H9 (cell line): ENCODE results near the gene PDE3B. TPM values are rescaled to one million over a fixed set of nuclear protein-coding genes. Genes with fewer than 3 reads are reported as not detected.

ENCODE experiments used
- DNase-seq: peaks from one replicate; pipeline ENCODE4 v3.0.0-alpha.2; 2017
- H2AFZ ChIP-seq: one replicate; pipeline ENCODE4 v1.6.1; 2013; ENCODE audit warnings: mild to moderate bottlenecking, low read length, control low read depth, moderate library complexity
- H2AK5ac ChIP-seq: 2 replicates; pipeline ENCODE4 v1.6.1; 2013; ENCODE audit warnings: low read length, control low read depth, mixed read lengths; ENCODE audit not compliant: insufficient read length
- H2BK120ac ChIP-seq: one replicate; pipeline ENCODE4 v1.6.1; 2013; ENCODE audit warnings: low read depth, mild to moderate bottlenecking, low read length, control low read depth, inconsistent platforms; ENCODE audit not compliant: poor library complexity, severe bottlenecking
- H2BK12ac ChIP-seq: 2 replicates; pipeline ENCODE4 v1.6.1; 2013; ENCODE audit warnings: low read length, control low read depth, mixed read lengths, low read depth; ENCODE audit not compliant: insufficient read length
- H2BK15ac ChIP-seq: 2 replicates; pipeline ENCODE4 v1.6.1; 2013; ENCODE audit warnings: low read depth, low read length, control low read depth
- H2BK20ac ChIP-seq: one replicate; pipeline ENCODE4 v1.6.1; 2013; ENCODE audit warnings: low read depth, mild to moderate bottlenecking, low read length, control low read depth, inconsistent platforms; ENCODE audit not compliant: poor library complexity, severe bottlenecking
- H2BK5ac ChIP-seq: 2 replicates; pipeline ENCODE4 v1.6.1; 2013; ENCODE audit warnings: low read length, control low read depth, mixed read lengths; ENCODE audit not compliant: insufficient read length
- H3K14ac ChIP-seq: 2 replicates; pipeline ENCODE4 v1.6.1; 2013; ENCODE audit warnings: low read length, control low read depth; ENCODE audit not compliant: insufficient read depth
- H3K18ac ChIP-seq: 2 replicates; pipeline ENCODE4 v1.6.1; 2013; ENCODE audit warnings: low read depth, mild to moderate bottlenecking, mixed read lengths, low read length, control low read depth; ENCODE audit not compliant: insufficient read length
- H3K23ac ChIP-seq: 2 replicates; pipeline ENCODE4 v1.6.1; 2013; ENCODE audit warnings: low read length, control low read depth, mixed read lengths, low read depth; ENCODE audit not compliant: insufficient read length
- H3K23me2 ChIP-seq: 2 replicates; pipeline ENCODE4 v1.6.1; 2013; ENCODE audit warnings: low read depth, mild to moderate bottlenecking, mixed read lengths, low read length, control low read depth; ENCODE audit not compliant: insufficient read length, poor library complexity, severe bottlenecking
- H3K27ac ChIP-seq: 2 replicates; pipeline ENCODE4 v1.5.1; 2013; ENCODE audit warnings: low read length, control low read depth, mixed read lengths, low read depth; ENCODE audit not compliant: insufficient read length
- H3K27me3 ChIP-seq: 2 replicates; pipeline ENCODE4 v1.6.1; 2013; ENCODE audit warnings: low read length, control low read depth, inconsistent platforms; ENCODE audit not compliant: insufficient read depth
- H3K4ac ChIP-seq: 2 replicates; pipeline ENCODE4 v1.6.1; 2013; ENCODE audit warnings: low read depth, mild to moderate bottlenecking, control low read depth, inconsistent platforms, low read length, moderate library complexity
- H3K4me1 ChIP-seq: 2 replicates; pipeline ENCODE4 v1.6.1; 2013; ENCODE audit warnings: low read length, control low read depth, inconsistent platforms; ENCODE audit not compliant: insufficient read depth
- H3K4me2 ChIP-seq: 2 replicates; pipeline ENCODE4 v1.6.1; 2013; ENCODE audit warnings: low read length, control low read depth, mixed read lengths; ENCODE audit not compliant: insufficient read length, insufficient read depth
- H3K56ac ChIP-seq: 2 replicates; pipeline ENCODE4 v1.6.1; 2013; ENCODE audit warnings: low read depth, mild to moderate bottlenecking, mixed read lengths, low read length, control low read depth; ENCODE audit not compliant: insufficient read length
- H3K79me1 ChIP-seq: 2 replicates; pipeline ENCODE4 v1.6.1; 2013; ENCODE audit warnings: low read depth, mild to moderate bottlenecking, moderate library complexity, low read length, control low read depth, inconsistent platforms; ENCODE audit not compliant: insufficient read depth, poor library complexity, severe bottlenecking
- H3K79me2 ChIP-seq: 2 replicates; pipeline ENCODE4 v1.6.1; 2013; ENCODE audit warnings: low read length, control low read depth, inconsistent platforms; ENCODE audit not compliant: insufficient read depth
- H3K9ac ChIP-seq: 2 replicates; pipeline ENCODE4 v1.6.1; 2013; ENCODE audit warnings: low read length, control low read depth, mixed read lengths; ENCODE audit not compliant: insufficient read length; ENCODE audit errors: extremely low read depth
- H3K9me3 ChIP-seq: one replicate; pipeline ENCODE4 v1.6.1; 2013; ENCODE audit warnings: low read depth, low read length, inconsistent platforms; ENCODE audit not compliant: control insufficient read depth
- H3T11ph ChIP-seq: one replicate; pipeline ENCODE4 v1.6.1; 2013; ENCODE audit warnings: mild to moderate bottlenecking, low read length, control low read depth, inconsistent platforms
- H4K20me1 ChIP-seq: one replicate; pipeline ENCODE4 v1.6.1; 2013; ENCODE audit not compliant: control insufficient read depth, insufficient read length, insufficient read depth
- H4K5ac ChIP-seq: 2 replicates; pipeline ENCODE4 v1.6.1; 2013; ENCODE audit warnings: low read depth, mild to moderate bottlenecking, mixed read lengths, low read length, control low read depth; ENCODE audit not compliant: insufficient read length
- H4K8ac ChIP-seq: replicated peaks from 2 replicates; pipeline ENCODE4 v1.6.1; 2013; ENCODE audit warnings: low read length, control low read depth, mixed read lengths, low read depth; ENCODE audit not compliant: insufficient read length
- H4K91ac ChIP-seq: 2 replicates; pipeline ENCODE4 v1.6.1; 2013; ENCODE audit warnings: low read depth, mild to moderate bottlenecking, moderate library complexity, mixed read lengths, low read length, control low read depth; ENCODE audit not compliant: insufficient read length
- H3K27ac Mint-ChIP-seq, 3 experiments: 2 replicates in 2 of 3; 3 replicates in 1 of 3; pipeline ENCODE4 v1.8.0; 2020 to 2021; ENCODE audit warnings: mixed read lengths in 3 of 3, mild to moderate bottlenecking in 1 of 3, moderate library complexity in 1 of 3
- H3K27me3 Mint-ChIP-seq: 2 replicates; pipeline ENCODE4 v1.8.0; 2021; ENCODE audit warnings: low read depth, mild to moderate bottlenecking, moderate library complexity, mixed read lengths
- H3K36me3 Mint-ChIP-seq, 3 experiments: 2 replicates in 2 of 3; 3 replicates in 1 of 3; pipeline ENCODE4 v1.8.0; 2020 to 2021; ENCODE audit warnings: low read depth in 3 of 3, mixed read lengths in 3 of 3; ENCODE audit not compliant: insufficient read depth in 1 of 3
- H3K4me1 Mint-ChIP-seq, 2 experiments: 2 replicates each; pipeline ENCODE4 v1.8.0; 2020; ENCODE audit warnings: mixed read lengths in 2 of 2
- H3K4me3 Mint-ChIP-seq, 2 experiments: 2 replicates in 1 of 2; 3 replicates in 1 of 2; pipeline ENCODE4 v1.8.0; 2020 to 2021; ENCODE audit warnings: mild to moderate bottlenecking in 2 of 2, mixed read lengths in 2 of 2, moderate library complexity in 1 of 2
- H3K9me3 Mint-ChIP-seq, 2 experiments: 2 replicates in 1 of 2; 3 replicates in 1 of 2; pipeline ENCODE4 v1.8.0; 2020; ENCODE audit warnings: mild to moderate bottlenecking in 2 of 2, mixed read lengths in 2 of 2, moderate library complexity in 1 of 2
- WGBS: extraction: QIAGEN DNeasy Blood & Tissue Kit; methylation state at CpG from one replicate; pipeline ENCODE4 v1.1.7; 2013; ENCODE audit warnings: missing lambda C conversion rate, low lambda C conversion rate, mixed read lengths; ENCODE audit not compliant: insufficient read length; ENCODE audit errors: extremely low coverage; 5-methylcytosine and 5-hydroxymethylcytosine counted together
- total RNA-seq: library from RNA; stranded (reverse); gene quantifications from 2 replicates; pipeline ENCODE4 v1.2.1, GENCODE V29; 2021
- TF ChIP-seq, protein P1 (sequence below): fragments of 200-600 bp; sonication (generic); conservative IDR thresholded peaks from 3 replicates; pipeline ENCODE4 v1.8.0; 2021; ENCODE audit warnings: antibody characterized with exemption, mild to moderate bottlenecking

Gene PDE3B
- total RNA-seq, 1 experiment from 2014 or later: 6.6 TPM

DNA sequence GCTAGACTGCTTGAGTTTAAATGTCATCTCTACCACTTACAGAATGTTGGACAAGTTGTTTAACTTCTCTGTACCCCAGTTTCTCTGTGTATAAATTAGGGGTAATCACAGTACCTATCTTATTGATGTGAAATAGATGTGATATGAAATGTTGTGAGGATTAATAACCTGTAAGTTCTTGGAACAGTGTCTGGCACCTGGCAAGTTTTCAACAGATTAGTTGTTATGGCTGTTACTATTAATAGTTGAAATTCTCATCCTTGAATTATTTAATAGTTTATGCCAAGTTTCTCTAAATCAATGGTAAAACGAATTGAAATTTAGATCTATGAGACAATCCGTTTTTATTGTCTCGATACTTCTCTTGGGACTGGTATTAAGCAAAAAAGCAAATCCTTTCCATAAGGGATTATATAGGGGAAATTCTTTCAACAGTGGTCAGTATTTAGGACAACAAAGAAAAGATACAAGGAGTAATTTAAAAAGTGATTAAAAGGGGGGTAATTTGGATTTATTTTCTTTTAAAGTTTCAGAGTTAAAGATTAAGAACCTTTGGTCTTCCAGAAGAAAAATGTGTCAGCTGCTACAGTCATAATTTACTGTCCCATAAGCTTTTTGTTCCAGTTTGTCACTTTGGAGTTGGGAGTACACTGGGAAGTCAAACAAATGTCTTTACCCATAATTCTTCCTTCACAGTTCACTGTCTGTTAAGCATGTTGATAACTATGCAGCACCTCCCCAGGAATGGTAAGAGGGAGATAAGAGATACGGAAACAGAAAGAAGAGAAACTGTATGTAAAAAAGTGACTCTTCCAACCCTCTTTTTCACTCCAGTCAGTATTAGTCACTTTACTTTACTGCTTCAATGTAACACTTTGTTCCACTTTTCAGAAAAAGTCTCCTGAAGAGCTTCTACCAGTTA, 13.2 kb downstream of the PDE3B start:
- H3K23ac ChIP-seq: no peak overlapping the region
- no peak overlapping the region for H2BK20ac ChIP-seq
- no peaks in the 10 kb centered on the region for H3K9me3 ChIP-seq

More for the DNA sequence above, 13.2 kb downstream of the PDE3B start:
- Histone ChIP-seq H4K20me1 (no peaks in the 10 kb centered on the region), H2BK12ac (no peak overlapping the region), H2AFZ (no peak overlapping the region), H3K4ac (no peak overlapping the region), H4K5ac (no peak overlapping the region), H3T11ph (no peak overlapping the region), H4K8ac (no peak overlapping the region), H4K91ac (no peak overlapping the region), H3K27me3 (no peaks in the 10 kb centered on the region), H3K4me1 (no peaks in the 10 kb centered on the region), H3K14ac (no peak overlapping the region), H2BK15ac (no peak overlapping the region), H3K9ac (no peak overlapping the region), H3K79me1 (no peaks in the 10 kb centered on the region), H2BK120ac (no peak overlapping the region), H2AK5ac (no peak overlapping the region), H3K4me2 (no peak overlapping the region), H3K23me2 (no peaks in the 10 kb centered on the region), H3K27ac (no peak overlapping the region), H2BK5ac (no peak overlapping the region), H3K56ac (no peak overlapping the region), H3K79me2 (no peaks in the 10 kb centered on the region), H3K18ac (no peak overlapping the region)
- no peak overlapping the region for H3K27ac Mint-ChIP-seq
- H3K27me3 Mint-ChIP-seq: no peaks in the 10 kb centered on the region; the same call in 1 of the 2 replicates
- no peak overlapping the region for H3K4me3 Mint-ChIP-seq
- TF ChIP-seq, protein P1, sequence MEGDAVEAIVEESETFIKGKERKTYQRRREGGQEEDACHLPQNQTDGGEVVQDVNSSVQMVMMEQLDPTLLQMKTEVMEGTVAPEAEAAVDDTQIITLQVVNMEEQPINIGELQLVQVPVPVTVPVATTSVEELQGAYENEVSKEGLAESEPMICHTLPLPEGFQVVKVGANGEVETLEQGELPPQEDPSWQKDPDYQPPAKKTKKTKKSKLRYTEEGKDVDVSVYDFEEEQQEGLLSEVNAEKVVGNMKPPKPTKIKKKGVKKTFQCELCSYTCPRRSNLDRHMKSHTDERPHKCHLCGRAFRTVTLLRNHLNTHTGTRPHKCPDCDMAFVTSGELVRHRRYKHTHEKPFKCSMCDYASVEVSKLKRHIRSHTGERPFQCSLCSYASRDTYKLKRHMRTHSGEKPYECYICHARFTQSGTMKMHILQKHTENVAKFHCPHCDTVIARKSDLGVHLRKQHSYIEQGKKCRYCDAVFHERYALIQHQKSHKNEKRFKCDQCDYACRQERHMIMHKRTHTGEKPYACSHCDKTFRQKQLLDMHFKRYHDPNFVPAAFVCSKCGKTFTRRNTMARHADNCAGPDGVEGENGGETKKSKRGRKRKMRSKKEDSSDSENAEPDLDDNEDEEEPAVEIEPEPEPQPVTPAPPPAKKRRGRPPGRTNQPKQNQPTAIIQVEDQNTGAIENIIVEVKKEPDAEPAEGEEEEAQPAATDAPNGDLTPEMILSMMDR: no peak
- no peak for DNase-seq
- peaks cover 12 to 19% (median 16%) of the 10 kb centered on the region in 3 experiments for H3K36me3 Mint-ChIP-seq
- WGBS: no CpG with 5 or more reads among the region's 4 CpGs
- 0 out of 4 replicates have a peak, but pooled peaks cover 0 to 3% of the 10 kb centered on the region in 2 experiments for H3K4me1 Mint-ChIP-seq
- H3K9me3 Mint-ChIP-seq: peaks cover 9% of the 10 kb centered on the region in 2 experiments
